Type B pancreatic cell (in vitro differentiated cells): ENCODE measurements around the gene DMRTC2. TPM values are rescaled to one million over a fixed set of nuclear protein-coding genes. Genes with fewer than 3 reads are reported as not detected.
A peak's percentile ranks its signal among the peaks of the same experiment; 100 is the strongest.
"Not testable (repeated sequence)": the region's sequence is repeated elsewhere in the genome, so short reads cannot be mapped to it uniquely, and the experiment has no call there.

ENCODE experiments used
- DNase-seq: peaks from one replicate; pipeline ENCODE4 v3.0.0; 2021; ENCODE audit warnings: mixed read lengths; ENCODE audit not compliant: unreplicated experiment; ENCODE audit errors: extremely low spot score
- H3K27ac Mint-ChIP-seq: 2 replicates; pipeline ENCODE4 v1.8.0; 2021; ENCODE audit warnings: mild to moderate bottlenecking, mixed read lengths
- H3K27me3 Mint-ChIP-seq: 2 replicates; pipeline ENCODE4 v1.8.0; 2021; ENCODE audit warnings: mixed read lengths
- H3K36me3 Mint-ChIP-seq: 2 replicates; pipeline ENCODE4 v1.8.0; 2021; ENCODE audit warnings: mixed read lengths
- H3K4me1 Mint-ChIP-seq: one replicate; pipeline ENCODE4 v1.8.0; 2021; ENCODE audit warnings: mixed read lengths; ENCODE audit not compliant: unreplicated experiment
- H3K4me3 Mint-ChIP-seq: 2 replicates; pipeline ENCODE4 v1.8.0; 2021; ENCODE audit warnings: mild to moderate bottlenecking, mixed read lengths
- H3K9me3 Mint-ChIP-seq: 2 replicates; pipeline ENCODE4 v1.8.0; 2021; ENCODE audit warnings: mixed read lengths
- total RNA-seq: library from RNA; stranded (reverse); gene quantifications from 2 replicates; pipeline ENCODE4 v1.2.1, GENCODE V29; 2021; ENCODE audit warnings: low replicate concordance
- TF ChIP-seq, protein P1 (sequence below): fragments of 200-600 bp; sonication (generic); conservative IDR thresholded peaks from 2 replicates; pipeline ENCODE4 v1.5.0; 2021; ENCODE audit warnings: antibody characterized with exemption, mild to moderate bottlenecking

The DMRTC2 gene
- total RNA-seq, 1 donor from 2014 or later = not detected

DNA sequence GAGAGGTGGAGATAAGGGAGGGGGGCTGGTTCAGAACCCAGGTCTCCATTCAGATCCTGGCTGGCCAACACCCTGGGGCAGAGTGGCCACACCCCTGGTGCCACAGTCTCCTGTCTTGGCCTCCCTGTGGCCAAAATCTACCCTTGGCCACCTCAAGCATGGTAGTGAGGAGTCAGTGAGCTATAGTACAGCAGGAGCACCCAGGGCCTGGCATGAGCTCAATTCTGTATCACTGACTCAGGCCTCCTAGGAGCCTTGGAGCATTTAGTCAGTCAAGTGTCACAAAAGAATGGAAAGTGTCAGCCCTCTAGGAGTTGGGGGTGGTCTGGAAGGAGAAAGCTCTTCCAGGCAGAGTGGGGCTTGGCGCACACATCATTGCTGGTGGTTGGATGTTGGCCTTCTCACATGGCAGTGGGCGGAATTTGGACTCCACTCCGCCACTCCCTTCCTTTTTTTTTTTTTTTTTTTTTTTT lies 25.6 kb downstream of the DMRTC2 start:
- DNase-seq = no peak
- peak overlapping the region; percentile 11 for H3K4me3 Mint-ChIP-seq
- H3K4me1 Mint-ChIP-seq = peaks cover 10% of the 10 kb centered on the region
- TF ChIP-seq, protein P1, sequence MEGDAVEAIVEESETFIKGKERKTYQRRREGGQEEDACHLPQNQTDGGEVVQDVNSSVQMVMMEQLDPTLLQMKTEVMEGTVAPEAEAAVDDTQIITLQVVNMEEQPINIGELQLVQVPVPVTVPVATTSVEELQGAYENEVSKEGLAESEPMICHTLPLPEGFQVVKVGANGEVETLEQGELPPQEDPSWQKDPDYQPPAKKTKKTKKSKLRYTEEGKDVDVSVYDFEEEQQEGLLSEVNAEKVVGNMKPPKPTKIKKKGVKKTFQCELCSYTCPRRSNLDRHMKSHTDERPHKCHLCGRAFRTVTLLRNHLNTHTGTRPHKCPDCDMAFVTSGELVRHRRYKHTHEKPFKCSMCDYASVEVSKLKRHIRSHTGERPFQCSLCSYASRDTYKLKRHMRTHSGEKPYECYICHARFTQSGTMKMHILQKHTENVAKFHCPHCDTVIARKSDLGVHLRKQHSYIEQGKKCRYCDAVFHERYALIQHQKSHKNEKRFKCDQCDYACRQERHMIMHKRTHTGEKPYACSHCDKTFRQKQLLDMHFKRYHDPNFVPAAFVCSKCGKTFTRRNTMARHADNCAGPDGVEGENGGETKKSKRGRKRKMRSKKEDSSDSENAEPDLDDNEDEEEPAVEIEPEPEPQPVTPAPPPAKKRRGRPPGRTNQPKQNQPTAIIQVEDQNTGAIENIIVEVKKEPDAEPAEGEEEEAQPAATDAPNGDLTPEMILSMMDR = no peak
- H3K36me3 Mint-ChIP-seq = peaks cover 15% of the 10 kb centered on the region
- H3K27ac Mint-ChIP-seq = peak overlapping the region; percentile 78
- peaks cover 3% of the 10 kb centered on the region for H3K27me3 Mint-ChIP-seq
- no peaks in the 10 kb centered on the region for H3K9me3 Mint-ChIP-seq

DNA sequence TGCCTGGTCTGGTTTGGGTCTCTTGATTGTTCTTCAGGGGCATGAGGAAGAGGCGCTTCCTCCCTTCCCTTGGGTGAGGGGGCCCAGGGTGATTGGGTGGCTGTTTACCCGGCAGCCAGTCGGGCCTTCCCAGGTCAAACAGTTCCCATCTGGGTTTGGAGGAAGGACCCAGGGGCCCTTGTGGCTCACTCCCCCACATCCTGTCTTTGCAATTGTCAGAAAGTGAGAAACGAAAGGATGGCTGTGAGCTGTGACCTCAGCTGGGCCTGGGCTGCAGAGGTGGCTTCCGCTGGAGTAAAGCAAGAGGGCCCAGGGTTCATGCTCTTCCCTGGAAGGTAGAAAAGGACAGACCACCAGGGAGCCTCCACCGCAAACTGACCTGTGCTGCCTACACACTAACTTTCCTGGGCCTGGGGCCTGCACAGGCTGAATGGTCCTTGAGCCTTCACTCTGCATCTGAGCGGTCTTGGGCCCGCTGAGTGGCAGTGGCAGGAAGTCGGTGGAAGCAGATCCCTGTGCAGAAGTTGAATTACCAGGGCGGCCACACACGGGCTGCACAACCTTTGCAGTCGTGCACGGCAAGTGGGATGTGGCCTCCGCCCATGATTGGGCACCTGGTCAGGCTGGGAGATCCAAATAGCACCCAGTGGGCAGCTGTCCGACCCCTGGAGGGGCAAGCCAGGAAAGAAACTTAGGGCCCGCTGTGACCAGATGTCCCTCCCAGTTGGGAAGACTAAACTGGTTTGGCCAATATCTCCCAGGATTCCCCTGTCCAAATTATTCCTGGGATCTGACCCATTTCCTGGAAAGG lies 26.9 kb downstream of the DMRTC2 start:
- Mint-ChIP-seq H3K27ac (peak overlapping the region; percentile 82), H3K4me3 (no peak overlapping the region), H3K36me3 (peaks cover 15% of the 10 kb centered on the region), H3K9me3 (no peaks in the 10 kb centered on the region), H3K4me1 (peaks cover 10% of the 10 kb centered on the region), H3K27me3 (peaks cover 3% of the 10 kb centered on the region)
- TF ChIP-seq, protein P1 = no peak
- DNase-seq = no peak

DNA sequence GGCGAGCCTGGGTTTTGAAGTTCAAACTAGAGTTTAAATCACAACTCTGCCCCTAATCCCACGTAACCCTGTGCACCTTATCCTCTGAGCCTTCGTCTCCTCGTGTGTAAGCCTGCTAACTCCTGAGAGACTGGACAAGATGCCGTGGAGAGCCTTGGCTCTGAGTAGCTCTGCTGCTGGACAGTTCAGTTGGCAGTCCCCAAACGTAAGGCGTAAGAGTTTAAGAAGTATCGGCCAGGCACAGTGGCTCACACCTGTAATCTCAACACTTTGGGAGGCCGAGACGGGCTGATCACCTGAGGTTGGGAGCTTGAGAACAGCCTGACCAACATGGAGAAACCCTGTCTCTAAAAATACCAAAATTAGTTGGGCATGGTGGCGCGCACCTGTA lies 27.5 kb downstream of the DMRTC2 start:
- no peak for DNase-seq
- H3K27me3 Mint-ChIP-seq = peaks cover 3% of the 10 kb centered on the region
- peaks cover 15% of the 10 kb centered on the region for H3K36me3 Mint-ChIP-seq
- peaks cover 10% of the 10 kb centered on the region for H3K4me1 Mint-ChIP-seq
- no peak overlapping the region for H3K4me3 Mint-ChIP-seq
- TF ChIP-seq, protein P1 = no peak
- H3K27ac Mint-ChIP-seq = peak overlapping the region; percentile 82
- no peaks in the 10 kb centered on the region for H3K9me3 Mint-ChIP-seq

DNA sequence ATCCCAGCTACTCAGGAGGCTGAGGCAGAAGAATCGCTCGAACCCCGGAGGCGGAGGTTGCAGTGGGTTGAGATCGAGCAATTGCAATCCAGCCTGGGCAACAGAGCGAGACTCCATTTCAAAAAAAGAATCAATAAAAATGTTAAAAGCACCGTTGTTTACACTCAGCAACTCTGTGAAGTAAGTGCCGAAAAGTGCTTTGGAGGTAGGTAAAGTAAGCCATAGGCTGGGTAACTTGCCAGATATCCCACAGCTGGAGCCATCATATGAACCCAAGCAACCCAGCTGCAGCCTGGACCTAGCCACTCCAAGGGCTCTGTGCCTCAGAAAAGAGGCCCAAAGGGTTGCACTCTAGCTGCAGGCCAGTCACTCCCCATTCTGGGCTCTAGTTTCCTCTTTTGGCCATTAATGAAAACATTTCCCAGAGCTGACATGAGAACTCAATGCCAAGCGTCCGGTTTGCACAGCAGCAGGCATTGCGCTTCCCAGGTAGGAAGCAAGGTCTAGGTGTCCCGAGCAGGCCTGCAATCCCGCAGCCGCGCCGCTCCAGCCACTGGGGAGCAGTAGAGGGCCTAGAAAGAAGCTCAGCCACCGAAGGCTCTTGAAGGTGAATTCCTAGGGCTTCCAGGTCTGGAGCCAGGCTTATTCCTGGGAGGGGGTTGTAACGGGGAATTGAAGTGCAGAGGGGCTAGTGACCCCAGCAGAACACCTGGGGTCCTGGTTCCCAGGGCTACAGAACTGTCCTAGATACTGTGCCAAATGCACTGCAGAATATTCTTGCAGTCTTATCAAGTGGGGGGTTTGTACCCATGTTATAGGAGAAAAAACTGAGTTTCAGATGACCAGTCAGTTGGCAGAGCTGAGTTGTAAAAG lies 28.2 kb downstream of the DMRTC2 start:
- H3K27me3 Mint-ChIP-seq = peaks cover 3% of the 10 kb centered on the region
- H3K36me3 Mint-ChIP-seq = peaks cover 11% of the 10 kb centered on the region
- H3K4me1 Mint-ChIP-seq = peaks cover 8% of the 10 kb centered on the region
- H3K27ac Mint-ChIP-seq = peak overlapping the region; percentile 82
- H3K4me3 Mint-ChIP-seq = peak overlapping the region; percentile 20
- DNase-seq = no peak
- no peaks in the 10 kb centered on the region for H3K9me3 Mint-ChIP-seq
- TF ChIP-seq, protein P1 = peak; percentile 81

DNA sequence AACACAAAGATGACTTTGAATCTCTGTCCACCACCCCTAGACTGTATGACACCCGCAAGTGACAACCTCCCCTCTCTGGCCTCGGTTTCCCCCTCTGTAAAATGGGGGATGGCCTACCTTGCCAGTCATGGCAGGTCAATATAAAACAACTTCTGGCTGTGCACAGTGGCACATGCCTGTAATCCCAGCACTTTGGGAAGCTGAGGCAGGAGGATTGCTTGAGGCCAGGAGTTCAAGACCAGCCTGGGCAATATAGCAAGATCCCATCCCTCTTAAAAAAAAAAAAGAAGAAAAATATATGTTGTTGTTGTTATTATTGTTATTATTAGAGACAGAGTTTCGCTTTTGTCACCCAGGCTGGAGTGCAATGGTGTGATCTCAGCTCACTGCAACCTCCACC lies 31.1 kb downstream of the DMRTC2 start:
- DNase-seq, H3K4me1 Mint-ChIP-seq, H3K9me3 Mint-ChIP-seq, H3K27ac Mint-ChIP-seq, H3K36me3 Mint-ChIP-seq: not testable (repeated sequence)
- H3K4me3 Mint-ChIP-seq = peak overlapping the region; percentile 34
- peaks cover 13% of the 10 kb centered on the region for H3K27me3 Mint-ChIP-seq
